Right ventricle myocardium inferior (tissue), 1 donor: Measurements from ENCODE around the gene OGT. TPM values are rescaled to one million over a fixed set of nuclear protein-coding genes. Genes with fewer than 3 reads are reported as not detected.
"Not testable (repeated sequence)": the region's sequence is repeated elsewhere in the genome, so short reads cannot be mapped to it uniquely, and the experiment has no call there.

Experiments
- ATAC-seq: fragments of 200-7000 bp; cut with Tn5 transposase; one replicate; pipeline ENCODE4 v1.9.1; 2020; ENCODE audit warnings: mild to moderate bottlenecking, moderate library complexity
- DNase-seq: peaks from one replicate; pipeline ENCODE4 v3.0.0; 2021; ENCODE audit errors: missing footprints
- intact Hi-C: fragments of 100-400 bp; cut with DNase I; formaldehyde crosslinking; loops from one replicate; pipeline ENCODE4 v1.11.0; 2022
- long read RNA-seq: library from polyadenylated mRNA; unstranded; transcript quantifications from one replicate; pipeline ENCODE4 v2.0.0, GENCODE V29; 2021
- total RNA-seq: library from RNA; stranded (reverse); fragmentation: NEBNext Ultra II Directional; extraction: Animal tissue kit (Norgen Biotek cat#: 25700); gene quantifications from one replicate; pipeline ENCODE4 v1.2.1, GENCODE V29; 2021
- donor health status: DM: no; HTN: yes; CAD: no; lungs with severe emphysema.

Gene OGT
- 78.6 TPM for total RNA-seq
- long read RNA-seq, full-length matches to known transcripts, result 3 of 13 reads
- long read RNA-seq, partial matches to known transcripts, result 9 of 13 reads
- long read RNA-seq, other reads (novel, unspliced or antisense), result 1 of 13 reads

- intact Hi-C loops, result loop anchor here (5.0 kb wide), 1 partner anchor 41 kb away; no protein-coding TSS in a partner anchor
- peak; percentile 97 for DNase-seq
- peak; percentile 96 for ATAC-seq
Measured at GRCh38 chrX:71532753-71533425, at the start of gene OGT. Gene OGT (plus strand): TSS chrX:71533104. CDS start chrX:71533300, 196 bp downstream.

- ATAC-seq, result no peak
- no peak for DNase-seq
- intact Hi-C loops, result no loop called here
Measured at GRCh38 chrX:71487814-71488213, 45.1 kb upstream of the OGT start.

- no peak for ATAC-seq
- intact Hi-C loops, result no loop called here
- DNase-seq, result no peak
Measured at GRCh38 chrX:71489540-71489939, 43.4 kb upstream of the OGT start.

GRCh38 chrX:71492231-71493065, 40.5 kb upstream of the OGT start:
- DNase-seq (peak; percentile 68), ATAC-seq (peak; percentile 72)
- intact Hi-C loops, result loop anchor here (5.0 kb wide), 1 partner anchor 40 kb away; the partner anchor contains the start of gene OGT

GRCh38 chrX:71493111-71493613, 39.7 kb upstream of the OGT start:
- DNase-seq (no peak), ATAC-seq (peak; percentile 52)
- intact Hi-C loops, result loop anchor here (5.0 kb wide), 1 partner anchor 39 kb away; the partner anchor contains the start of gene OGT

GRCh38 chrX:71495979-71496378, 36.9 kb upstream of the OGT start:
- intact Hi-C loops, ATAC-seq, DNase-seq: not testable (repeated sequence)

GRCh38 chrX:71496476-71496875, 36.4 kb upstream of the OGT start:
- DNase-seq, result no peak
- ATAC-seq, result no peak
- intact Hi-C loops, result no loop called here

GRCh38 chrX:71502080-71502479, 30.8 kb upstream of the OGT start:
- intact Hi-C loops, DNase-seq, ATAC-seq: not testable (repeated sequence)

GRCh38 chrX:71504346-71504745, 28.6 kb upstream of the OGT start:
- intact Hi-C loops, result no loop called here
- no peak for DNase-seq
- ATAC-seq, result no peak

- ATAC-seq, result no peak
- intact Hi-C loops, result no loop called here
- no peak for DNase-seq
Measured at GRCh38 chrX:71509289-71509688, 23.6 kb upstream of the OGT start.

GRCh38 chrX:71510161-71510560, 22.7 kb upstream of the OGT start:
- DNase-seq (no peak), ATAC-seq (no peak)
- intact Hi-C loops, result no loop called here

GRCh38 chrX:71513731-71514130, 19.2 kb upstream of the OGT start:
- intact Hi-C loops, DNase-seq, ATAC-seq: not testable (repeated sequence)

- no peak for DNase-seq
- intact Hi-C loops, result no loop called here
- peak; percentile 65 for ATAC-seq
Measured at GRCh38 chrX:71514367-71515037, 18.4 kb upstream of the OGT start.

GRCh38 chrX:71515038-71515396, 17.9 kb upstream of the OGT start:
- intact Hi-C loops, result no loop called here
- peak; percentile 59 for DNase-seq
- ATAC-seq, result peak; percentile 94

- intact Hi-C loops, result no loop called here
- DNase-seq (no peak), ATAC-seq (no peak)
Measured at GRCh38 chrX:71525316-71525715, 7.6 kb upstream of the OGT start.

- ATAC-seq (peak; percentile 3), DNase-seq (no peak)
- intact Hi-C loops, result loop anchor here (5.0 kb wide), 1 partner anchor 40 kb away; no protein-coding TSS in a partner anchor
Measured at GRCh38 chrX:71532078-71532752, 689 bp upstream of the OGT start.

- intact Hi-C loops, result loop anchor here (5.0 kb wide), 1 partner anchor 41 kb away; no protein-coding TSS in a partner anchor
- ATAC-seq (no peak), DNase-seq (no peak)
Measured at GRCh38 chrX:71533516-71533850, 579 bp downstream of the OGT start.

- intact Hi-C loops, result loop anchor here (5.0 kb wide), 1 partner anchor 42 kb away; no protein-coding TSS in a partner anchor
- ATAC-seq (peak; percentile 51), DNase-seq (peak; percentile 76)
Measured at GRCh38 chrX:71533851-71534561, 1.1 kb downstream of the OGT start.
